SK-N-SH (cell line): Measurements from ENCODE around the gene RRP1B.

ENCODE experiments used
- CTCF ChIP-seq: fragments of 200-600 bp; sonication (generic); IDR thresholded peaks from 2 replicates; pipeline ENCODE4 v1.6.1; 2017; ENCODE audit warnings: antibody characterized with exemption, mild to moderate bottlenecking, moderate library complexity
- FOXJ3 ChIP-seq: sonication (generic); formaldehyde crosslinking; IDR thresholded peaks from 2 replicates; pipeline ENCODE4 v1.5.1; 2020; ENCODE audit warnings: mild to moderate bottlenecking, missing genetic modification reagents
- POLR2AphosphoS5 ChIP-seq: IDR thresholded peaks from 2 replicates; pipeline ENCODE4 v1.6.1; 2012; ENCODE audit warnings: low read depth, low read length

GRCh38 chr21:43726686-43727518 lies 67.5 kb downstream of the RRP1B start:
- no peak for TF ChIP-seq POLR2AphosphoS5
- no peak for TF ChIP-seq CTCF
- TF ChIP-seq FOXJ3 (CRISPR knock-in tag): no peak
